Muscle layer of colon (tissue), 2 donors: Measurements from ENCODE around the gene SLCO4C1.

Experiments used
- H3K27ac ChIP-seq: one replicate; pipeline ENCODE4 v1.7.0; 2013; ENCODE audit warnings: low read depth, mild to moderate bottlenecking, low read length, moderate library complexity
- H3K27me3 ChIP-seq, 2 donors: one replicate each; pipeline ENCODE4 v1.7.0; 2013; ENCODE audit warnings: low read length in 2 of 2, mild to moderate bottlenecking in 2 of 2; ENCODE audit not compliant: insufficient read depth in 2 of 2, control insufficient read depth in 1 of 2
- H3K36me3 ChIP-seq: one replicate; pipeline ENCODE4 v1.7.0; 2013; ENCODE audit warnings: mild to moderate bottlenecking, low read length; ENCODE audit not compliant: insufficient read depth
- H3K4me1 ChIP-seq: one replicate; pipeline ENCODE4 v1.7.0; 2013; ENCODE audit warnings: mild to moderate bottlenecking, low read length; ENCODE audit not compliant: insufficient read depth
- H3K4me3 ChIP-seq, 2 donors: one replicate each; pipeline ENCODE4 v1.7.0; 2013; ENCODE audit warnings: low read length in 2 of 2, low read depth in 1 of 2, mild to moderate bottlenecking in 1 of 2, moderate library complexity in 1 of 2
- H3K9ac ChIP-seq: one replicate; pipeline ENCODE4 v1.7.0; 2013; ENCODE audit warnings: low read length
- H3K9me3 ChIP-seq: one replicate; pipeline ENCODE4 v1.7.0; 2013; ENCODE audit warnings: mild to moderate bottlenecking, low read length
- donor health status: abdominal sarcoma.
- donor health status: Adenocarcinoma of cecum.

The SLCO4C1 gene

GRCh38 chr5:102294886-102295395 lies 1.1 kb downstream of the SLCO4C1 start:
- Histone ChIP-seq H3K36me3 (no peaks in the 10 kb centered on the region), H3K27me3 (no peaks in the 10 kb centered on the region), H3K9me3 (no peaks in the 10 kb centered on the region), H3K9ac (no peak overlapping the region), H3K4me1 (peaks cover 7% of the 10 kb centered on the region), H3K4me3 (no peak overlapping the region), H3K27ac (no peak overlapping the region)

DNA sequence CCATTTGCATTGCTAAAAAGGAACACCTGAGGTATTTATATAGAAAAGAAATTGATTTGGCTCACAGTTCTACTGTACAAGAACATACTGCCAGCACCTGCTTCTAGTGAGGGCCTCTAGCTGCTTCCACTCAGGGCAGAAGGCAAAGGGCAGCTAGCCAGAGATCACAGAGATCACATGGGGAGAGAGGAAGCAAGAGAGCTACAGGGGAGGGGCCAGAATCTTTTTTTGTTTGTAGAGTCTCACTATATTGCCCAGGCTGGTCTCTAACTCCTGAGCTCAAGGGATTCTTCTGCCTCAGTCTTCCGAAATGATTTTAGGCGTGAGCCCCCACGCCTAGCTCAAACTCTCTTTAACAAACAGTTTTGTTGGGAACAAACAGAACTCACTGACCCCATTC lies 6.1 kb downstream of the SLCO4C1 start:
- Histone ChIP-seq H3K27ac (no peak overlapping the region), H3K4me3 (no peak overlapping the region), H3K9me3 (no peaks in the 10 kb centered on the region), H3K27me3 (no peaks in the 10 kb centered on the region), H3K9ac (no peak overlapping the region), H3K36me3 (no peaks in the 10 kb centered on the region), H3K4me1 (no peaks in the 10 kb centered on the region)

DNA sequence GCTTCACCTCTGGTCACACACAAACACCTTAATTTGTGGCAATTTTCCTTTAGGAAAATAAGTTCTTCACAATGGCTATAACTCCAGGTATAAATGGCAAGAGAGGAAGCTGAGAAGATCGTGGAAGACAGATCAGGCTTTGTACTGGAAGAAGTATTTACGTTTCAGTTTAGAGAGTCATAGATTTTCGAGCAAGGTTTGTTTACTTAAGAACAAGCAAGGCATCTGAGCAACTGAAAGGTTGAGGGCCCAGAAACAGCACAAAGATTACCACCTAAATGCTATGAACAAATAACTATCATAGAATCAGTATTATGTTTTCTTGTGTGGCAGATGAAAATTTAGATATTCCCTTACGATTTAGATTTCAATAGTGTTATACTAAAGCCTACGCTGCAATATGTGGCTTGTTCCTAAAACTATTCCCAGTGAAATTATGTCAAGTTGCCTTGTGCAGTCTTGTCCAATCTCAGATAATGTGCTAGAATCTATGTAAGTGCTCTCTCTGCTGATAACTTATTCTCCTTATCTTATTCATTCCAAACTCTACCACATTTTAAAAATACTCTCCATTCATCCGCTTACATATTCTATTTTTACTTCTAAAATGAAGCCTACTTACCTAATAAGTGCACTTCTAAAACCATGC lies 6.7 kb downstream of the SLCO4C1 start:
- no peaks in the 10 kb centered on the region for H3K4me1 ChIP-seq
- no peak overlapping the region for H3K9ac ChIP-seq
- H3K4me3 ChIP-seq, result no peak overlapping the region
- no peak overlapping the region for H3K27ac ChIP-seq
- no peaks in the 10 kb centered on the region for H3K9me3 ChIP-seq
- no peaks in the 10 kb centered on the region for H3K36me3 ChIP-seq
- no peaks in the 10 kb centered on the region for H3K27me3 ChIP-seq

DNA sequence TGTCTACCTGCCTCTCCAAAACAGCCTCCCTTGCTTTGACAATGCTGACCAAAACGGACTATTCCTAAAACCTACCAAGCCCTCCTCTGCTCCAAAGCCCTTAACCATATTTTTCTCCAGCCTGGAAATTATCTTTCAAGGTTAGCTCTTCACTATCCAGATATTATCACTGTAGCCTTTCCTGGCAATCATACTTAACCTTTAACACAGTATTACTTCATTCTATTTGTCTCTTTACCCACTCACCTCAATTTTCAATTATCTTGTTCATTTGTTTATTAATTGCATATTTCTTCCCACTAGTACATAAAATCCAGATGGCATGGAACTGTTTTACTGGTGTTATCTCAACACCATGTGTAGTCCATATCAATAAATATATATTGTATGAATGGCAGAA lies 7.5 kb downstream of the SLCO4C1 start:
- Histone ChIP-seq H3K9me3 (no peaks in the 10 kb centered on the region), H3K36me3 (no peaks in the 10 kb centered on the region), H3K4me3 (no peak overlapping the region), H3K9ac (no peak overlapping the region), H3K27me3 (no peaks in the 10 kb centered on the region), H3K27ac (no peak overlapping the region), H3K4me1 (no peaks in the 10 kb centered on the region)

GRCh38 chr5:102286476-102286875 lies 9.6 kb downstream of the SLCO4C1 start:
- Histone ChIP-seq H3K9ac (no peak overlapping the region), H3K4me1 (no peaks in the 10 kb centered on the region), H3K4me3 (no peak overlapping the region)

DNA sequence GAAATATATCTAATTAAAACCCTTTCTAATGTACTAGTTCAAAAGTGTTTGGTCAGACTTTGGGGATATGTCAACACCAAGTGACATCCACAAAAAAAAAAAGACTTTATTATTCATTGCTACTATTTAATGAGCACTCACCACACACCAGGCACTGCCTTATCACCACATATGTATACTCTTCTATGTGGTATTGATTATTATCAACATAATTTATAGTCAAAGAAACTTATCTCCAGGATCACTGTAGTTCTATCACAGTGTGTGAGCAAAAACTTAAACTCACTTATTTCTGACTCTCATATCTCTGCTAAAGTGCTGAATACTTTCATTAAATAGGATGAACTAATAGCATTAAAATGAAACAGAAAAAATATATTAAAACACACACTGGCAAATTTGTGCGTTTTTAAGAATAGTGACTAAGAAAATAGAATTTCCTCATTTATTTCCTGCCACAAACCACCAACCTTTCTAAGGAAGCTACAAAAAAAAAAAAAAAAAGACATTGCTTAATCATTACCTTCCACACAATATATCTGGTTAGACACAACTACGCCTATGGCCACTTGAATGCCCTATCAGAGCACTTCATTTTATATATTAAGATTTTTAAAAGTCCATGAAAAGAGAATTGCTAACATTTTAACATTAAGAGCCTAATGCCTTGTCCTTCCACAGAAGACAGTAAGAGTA lies 12.8 kb downstream of the SLCO4C1 start:
- H3K9me3 ChIP-seq, result no peaks in the 10 kb centered on the region
- H3K4me1 ChIP-seq, result no peaks in the 10 kb centered on the region
- no peak overlapping the region for H3K4me3 ChIP-seq
- no peaks in the 10 kb centered on the region for H3K36me3 ChIP-seq
- H3K27me3 ChIP-seq, result no peaks in the 10 kb centered on the region
- no peak overlapping the region for H3K27ac ChIP-seq
- H3K9ac ChIP-seq, result no peak overlapping the region

More at GRCh38 chr5:102286476-102286875, 9.6 kb downstream of the SLCO4C1 start:
- Histone ChIP-seq H3K36me3 (no peaks in the 10 kb centered on the region), H3K27ac (no peak overlapping the region), H3K27me3 (no peaks in the 10 kb centered on the region), H3K9me3 (no peaks in the 10 kb centered on the region)

DNA sequence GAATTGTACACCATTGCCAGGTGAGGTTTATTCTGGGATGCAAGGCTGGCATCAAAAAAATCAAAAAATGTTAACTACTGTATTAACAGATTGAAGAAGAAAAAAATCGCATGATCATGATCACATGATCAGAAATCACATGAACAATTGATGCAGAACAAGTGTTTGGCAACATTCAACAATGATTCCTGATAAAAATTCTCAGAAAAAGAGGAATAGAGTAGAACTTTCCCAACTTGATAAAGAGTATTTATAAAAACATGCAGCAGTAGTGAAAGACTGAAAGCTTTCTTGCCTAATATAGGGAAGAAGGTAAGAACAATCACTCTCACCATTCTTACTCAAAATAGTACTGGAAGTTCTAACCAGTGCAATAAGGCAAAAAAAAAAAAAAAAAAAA lies 16.4 kb downstream of the SLCO4C1 start:
- Histone ChIP-seq H3K36me3 (no peaks in the 10 kb centered on the region), H3K4me3 (no peak overlapping the region), H3K27ac (no peak overlapping the region), H3K9ac (no peak overlapping the region), H3K9me3 (no peaks in the 10 kb centered on the region), H3K4me1 (no peaks in the 10 kb centered on the region), H3K27me3 (no peaks in the 10 kb centered on the region)

GRCh38 chr5:102278231-102278630 lies 17.9 kb downstream of the SLCO4C1 start:
- Histone ChIP-seq H3K36me3 (no peaks in the 10 kb centered on the region), H3K9me3 (no peaks in the 10 kb centered on the region), H3K9ac (no peak overlapping the region), H3K27ac (no peak overlapping the region), H3K4me3 (no peak overlapping the region), H3K4me1 (no peaks in the 10 kb centered on the region), H3K27me3 (no peaks in the 10 kb centered on the region)

DNA sequence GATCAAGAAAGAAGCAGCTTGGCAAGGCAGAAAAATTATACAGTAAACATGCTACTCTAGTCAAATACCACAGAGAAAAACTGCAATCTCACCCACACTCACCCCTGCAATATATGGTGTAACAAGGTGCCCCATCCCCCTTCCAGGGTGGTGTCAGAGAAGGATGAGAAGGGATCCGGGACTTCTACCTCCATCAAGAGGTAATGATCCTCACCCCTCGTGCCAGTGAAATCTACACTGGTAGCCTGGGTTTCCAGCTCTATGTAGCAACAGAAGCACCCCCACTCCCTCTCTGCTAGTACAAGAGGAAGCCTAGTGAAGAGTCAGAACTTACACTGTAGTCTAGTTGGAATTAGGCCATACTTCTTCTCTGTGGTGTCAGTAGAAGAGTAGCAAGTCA lies 18.9 kb downstream of the SLCO4C1 start:
- Histone ChIP-seq H3K4me1 (no peaks in the 10 kb centered on the region), H3K36me3 (no peaks in the 10 kb centered on the region), H3K9me3 (no peaks in the 10 kb centered on the region), H3K9ac (no peak overlapping the region), H3K27me3 (no peaks in the 10 kb centered on the region), H3K4me3 (no peak overlapping the region), H3K27ac (no peak overlapping the region)

DNA sequence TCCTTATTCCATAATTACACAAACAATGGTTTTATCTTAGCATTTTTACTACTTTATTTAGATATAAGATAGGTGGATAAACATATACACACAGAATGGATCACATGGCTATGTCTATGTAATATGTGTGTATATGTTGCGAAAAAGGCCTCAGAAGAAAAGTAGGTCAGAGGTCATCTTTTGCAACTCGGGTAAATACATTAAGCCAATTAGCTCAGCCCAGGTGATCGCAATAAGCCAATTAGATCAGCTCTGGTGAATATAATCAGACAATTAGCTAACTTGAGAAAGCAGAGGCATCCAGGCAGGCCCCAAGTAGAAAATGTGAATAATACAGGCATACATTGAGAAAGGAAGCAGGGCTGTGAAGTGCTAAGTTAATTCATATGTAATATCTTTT lies 24.3 kb downstream of the SLCO4C1 start:
- H3K4me3 ChIP-seq, result no peak overlapping the region
- H3K36me3 ChIP-seq, result no peaks in the 10 kb centered on the region
- H3K9me3 ChIP-seq, result no peaks in the 10 kb centered on the region
- H3K27ac ChIP-seq, result no peak overlapping the region
- no peaks in the 10 kb centered on the region for H3K27me3 ChIP-seq
- no peak overlapping the region for H3K9ac ChIP-seq
- no peaks in the 10 kb centered on the region for H3K4me1 ChIP-seq

DNA sequence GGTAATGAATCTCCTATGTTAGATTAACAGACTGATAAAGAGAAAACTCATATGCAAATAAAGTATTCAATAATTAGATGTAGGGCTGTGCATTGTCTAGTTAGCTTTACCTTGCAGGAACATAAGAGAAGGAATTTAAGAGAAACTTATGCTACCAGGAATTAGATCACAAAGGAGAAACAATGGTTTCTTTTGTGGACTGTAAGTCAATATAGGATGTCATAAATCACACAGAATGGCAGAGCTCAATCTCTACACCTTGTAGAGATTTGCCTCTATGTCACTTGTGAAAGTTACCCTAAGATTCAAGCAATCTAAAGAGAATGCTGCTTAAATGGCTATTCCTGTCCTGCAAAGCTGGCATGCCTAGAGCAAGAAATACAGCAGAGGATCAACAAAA lies 26.0 kb downstream of the SLCO4C1 start:
- H3K4me3 ChIP-seq, result no peak overlapping the region
- H3K27me3 ChIP-seq, result no peaks in the 10 kb centered on the region
- H3K36me3 ChIP-seq, result no peaks in the 10 kb centered on the region
- no peaks in the 10 kb centered on the region for H3K4me1 ChIP-seq
- H3K9me3 ChIP-seq, result no peaks in the 10 kb centered on the region
- H3K27ac ChIP-seq, result no peak overlapping the region
- no peak overlapping the region for H3K9ac ChIP-seq

- Histone ChIP-seq H3K4me1 (no peaks in the 10 kb centered on the region), H3K36me3 (no peaks in the 10 kb centered on the region), H3K4me3 (no peak overlapping the region), H3K27ac (no peak overlapping the region), H3K9ac (no peak overlapping the region), H3K9me3 (no peaks in the 10 kb centered on the region), H3K27me3 (no peaks in the 10 kb centered on the region)
Measured at GRCh38 chr5:102262688-102263087, 33.4 kb downstream of the SLCO4C1 start.
